HG03175 (cell line): ENCODE data around the gene IFT122.
"Not testable (repeated sequence)": the region's sequence is repeated elsewhere in the genome, so short reads cannot be mapped to it uniquely, and the experiment has no call there.

Experiments used
- ATAC-seq: cut with Tn5 transposase; IDR thresholded peaks from one replicate; pipeline ENCODE4 v1.9.1; 2021; ENCODE audit warnings: mild to moderate bottlenecking, moderate library complexity; ENCODE audit not compliant: unreplicated experiment

Gene IFT122

GRCh38 chr3:129534428-129535027 is 94.5 kb downstream of the IFT122 start:
- ATAC-seq = no peak

GRCh38 chr3:129535075-129535474 is 95.1 kb downstream of the IFT122 start:
- no peak for ATAC-seq

- ATAC-seq = no peak
Observed at GRCh38 chr3:129536374-129536667, 96.3 kb downstream of the IFT122 start.

GRCh38 chr3:129536804-129537203 is 96.8 kb downstream of the IFT122 start:
- no peak for ATAC-seq

- ATAC-seq = no peak
Observed at GRCh38 chr3:129539206-129539605, 99.2 kb downstream of the IFT122 start.

- ATAC-seq = no peak
Observed at GRCh38 chr3:129540776-129541516, 100.9 kb downstream of the IFT122 start.

- no peak for ATAC-seq
Observed at GRCh38 chr3:129542747-129543146, 102.7 kb downstream of the IFT122 start.

GRCh38 chr3:129543156-129543790 is 103.2 kb downstream of the IFT122 start, which contains the start of gene H1-8:
H1-8 (plus strand) TSS chr3:129543175; CDS start chr3:129543219, 44 bp downstream.
- ATAC-seq = no peak

- ATAC-seq = no peak
Observed at GRCh38 chr3:129543999-129544398, 104.0 kb downstream of the IFT122 start.

- ATAC-seq = not testable (repeated sequence)
Observed at GRCh38 chr3:129545951-129546350, 105.9 kb downstream of the IFT122 start.

- ATAC-seq = no peak
Observed at GRCh38 chr3:129547241-129547640, 107.2 kb downstream of the IFT122 start.

GRCh38 chr3:129548104-129548965 is 108.3 kb downstream of the IFT122 start:
- ATAC-seq = no peak

GRCh38 chr3:129549006-129549800 is 109.2 kb downstream of the IFT122 start:
- no peak for ATAC-seq

GRCh38 chr3:129549805-129550204 is 109.8 kb downstream of the IFT122 start:
- no peak for ATAC-seq

GRCh38 chr3:129552287-129553050 is 112.4 kb downstream of the IFT122 start:
- ATAC-seq = no peak

- ATAC-seq = no peak
Observed at GRCh38 chr3:129553171-129553570, 113.1 kb downstream of the IFT122 start.

GRCh38 chr3:129553719-129554118 is 113.7 kb downstream of the IFT122 start:
- no peak for ATAC-seq

GRCh38 chr3:129554356-129555152 is 114.5 kb downstream of the IFT122 start:
- no peak for ATAC-seq

- ATAC-seq = no peak
Observed at GRCh38 chr3:129555153-129555550, 115.1 kb downstream of the IFT122 start.
